K562 (cell line): ENCODE results near the gene RNU11. TPM values are rescaled to one million over a fixed set of nuclear protein-coding genes. Genes with fewer than 3 reads are reported as not detected.
"Not testable (repeated sequence)": the region's sequence is repeated elsewhere in the genome, so short reads cannot be mapped to it uniquely, and the experiment has no call there.

Source experiments
- ARID2 ChIP-seq: fragments of 450-650 bp; IDR thresholded peaks from 2 replicates; pipeline ENCODE4 v1.6.1; 2017; ENCODE audit warnings: antibody characterized with exemption, mild to moderate bottlenecking
- MAFK ChIP-seq: IDR thresholded peaks from 2 replicates; pipeline ENCODE4 v1.6.1; 2011; ENCODE audit warnings: low read length, improper control_type of control experiment
- RFX1 ChIP-seq: fragments of 450-650 bp; IDR thresholded peaks from 2 replicates; pipeline ENCODE4 v1.6.1; 2016; ENCODE audit warnings: mild to moderate bottlenecking, moderate library complexity
- TCF3 ChIP-seq: sonication (generic); formaldehyde crosslinking; IDR thresholded peaks from 2 replicates; pipeline ENCODE4 v1.4.0; 2020; ENCODE audit warnings: mild to moderate bottlenecking, missing genetic modification reagents
- polyA plus RNA-seq, 8 experiments: library from polyadenylated mRNA; depleted of rRNA in 4 of 8; stranded (reverse) in 5 of 8; unstranded in 3 of 8; fragments of >200 nt; fragmentation: Nextera tagmentation in 2 of 8; fragmentation: Illumina TruSeq in 1 of 8; extraction: Ambion mirVana in 2 of 8; extraction: Trizol in 1 of 8; gene quantifications; 2 replicates each; pipeline versions ENCODE4 v1.2.1 to v1.2.3, GENCODE V29; 2011 to 2014; ENCODE audit warnings: inconsistent platforms in 1 of 8, missing spikeins in 1 of 8
- total RNA-seq, 7 experiments: library from RNA; depleted of rRNA in 6 of 7; stranded (reverse); fragments of >200 nt in 6 of 7; fragmentation: Illumina TruSeq in 2 of 7; extraction: Trizol in 2 of 7; gene quantifications; 2 replicates each; pipeline versions ENCODE4 v1.2.1 to v1.2.3, GENCODE V29; 2011 to 2021; ENCODE audit warnings: low replicate concordance in 1 of 7
- TF ChIP-seq, protein P1 (sequence below): fragments of 450-650 bp; IDR thresholded peaks from 2 replicates; pipeline ENCODE4 v1.6.1; 2018; ENCODE audit not compliant: partially characterized antibody
- TF ChIP-seq, protein P2 (sequence below): fragments of 450-650 bp; formaldehyde crosslinking; IDR thresholded peaks from 2 replicates; pipeline ENCODE4 v1.4.0; 2020; ENCODE audit warnings: mild to moderate bottlenecking, moderate library complexity
- TF ChIP-seq, protein P3 (sequence below), 2 experiments: fragments of 450-650 bp in 1 of 2; sonication (generic) in 1 of 2; formaldehyde crosslinking in 1 of 2; IDR thresholded peaks in 1 of 2; conservative IDR thresholded peaks in 1 of 2; 2 replicates each; pipeline versions ENCODE4 v1.6.1 to v1.8.1; 2016 to 2023; ENCODE audit warnings: mild to moderate bottlenecking in 2 of 2, moderate library complexity in 2 of 2, inconsistent platforms in 1 of 2, missing genetic modification reagents in 1 of 2
- TF ChIP-seq, protein P4 (sequence below), 3 experiments: IDR thresholded peaks in 2 of 3; conservative IDR thresholded peaks in 1 of 3; 2 replicates each; pipeline ENCODE4 v1.5.1; 2011 to 2012; ENCODE audit warnings: low read length in 3 of 3, mild to moderate bottlenecking in 3 of 3, control low read depth in 2 of 3, improper control_type of control experiment in 1 of 3, inconsistent platforms in 1 of 3, low read depth in 1 of 3, mixed read lengths in 1 of 3, moderate library complexity in 1 of 3; ENCODE audit not compliant: insufficient read depth in 2 of 3

The RNU11 gene
- total and polyA plus RNA-seq, 9 of the 15 experiments (the other 6 are each of a cell fraction or from before 2014, with no cell fraction given): not detected

DNA sequence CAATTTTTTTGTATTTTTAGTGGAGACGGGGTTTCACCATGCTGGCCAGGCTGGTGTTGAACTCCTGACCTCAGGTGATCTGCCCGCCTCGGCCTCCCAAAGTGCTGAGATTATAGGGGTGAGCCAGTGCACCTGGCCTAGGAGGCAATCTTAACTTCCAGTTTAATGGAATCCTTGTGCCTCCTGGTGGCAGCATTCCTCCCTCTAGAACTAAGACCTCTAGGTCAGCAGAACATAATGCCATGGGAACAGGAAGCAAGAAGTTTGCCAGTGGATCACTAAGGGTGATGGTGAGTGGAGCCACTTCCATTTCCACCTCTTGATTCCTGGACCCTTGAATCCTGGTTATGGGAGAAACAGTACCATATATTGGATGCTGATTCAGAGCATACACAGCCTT is 5.5 kb downstream of the RNU11 start (continued):
- TF ChIP-seq, protein P1, sequence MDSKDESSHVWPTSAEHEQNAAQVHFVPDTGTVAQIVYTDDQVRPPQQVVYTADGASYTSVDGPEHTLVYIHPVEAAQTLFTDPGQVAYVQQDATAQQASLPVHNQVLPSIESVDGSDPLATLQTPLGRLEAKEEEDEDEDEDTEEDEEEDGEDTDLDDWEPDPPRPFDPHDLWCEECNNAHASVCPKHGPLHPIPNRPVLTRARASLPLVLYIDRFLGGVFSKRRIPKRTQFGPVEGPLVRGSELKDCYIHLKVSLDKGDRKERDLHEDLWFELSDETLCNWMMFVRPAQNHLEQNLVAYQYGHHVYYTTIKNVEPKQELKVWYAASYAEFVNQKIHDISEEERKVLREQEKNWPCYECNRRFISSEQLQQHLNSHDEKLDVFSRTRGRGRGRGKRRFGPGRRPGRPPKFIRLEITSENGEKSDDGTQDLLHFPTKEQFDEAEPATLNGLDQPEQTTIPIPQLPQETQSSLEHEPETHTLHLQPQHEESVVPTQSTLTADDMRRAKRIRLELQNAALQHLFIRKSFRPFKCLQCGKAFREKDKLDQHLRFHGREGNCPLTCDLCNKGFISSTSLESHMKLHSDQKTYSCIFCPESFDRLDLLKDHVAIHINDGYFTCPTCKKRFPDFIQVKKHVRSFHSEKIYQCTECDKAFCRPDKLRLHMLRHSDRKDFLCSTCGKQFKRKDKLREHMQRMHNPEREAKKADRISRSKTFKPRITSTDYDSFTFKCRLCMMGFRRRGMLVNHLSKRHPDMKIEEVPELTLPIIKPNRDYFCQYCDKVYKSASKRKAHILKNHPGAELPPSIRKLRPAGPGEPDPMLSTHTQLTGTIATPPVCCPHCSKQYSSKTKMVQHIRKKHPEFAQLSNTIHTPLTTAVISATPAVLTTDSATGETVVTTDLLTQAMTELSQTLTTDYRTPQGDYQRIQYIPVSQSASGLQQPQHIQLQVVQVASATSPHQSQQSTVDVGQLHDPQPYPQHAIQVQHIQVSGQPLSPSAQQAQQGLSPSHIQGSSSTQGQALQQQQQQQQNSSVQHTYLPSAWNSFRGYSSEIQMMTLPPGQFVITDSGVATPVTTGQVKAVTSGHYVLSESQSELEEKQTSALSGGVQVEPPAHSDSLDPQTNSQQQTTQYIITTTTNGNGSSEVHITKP: peak; percentile 37
- TF ChIP-seq, protein P2, sequence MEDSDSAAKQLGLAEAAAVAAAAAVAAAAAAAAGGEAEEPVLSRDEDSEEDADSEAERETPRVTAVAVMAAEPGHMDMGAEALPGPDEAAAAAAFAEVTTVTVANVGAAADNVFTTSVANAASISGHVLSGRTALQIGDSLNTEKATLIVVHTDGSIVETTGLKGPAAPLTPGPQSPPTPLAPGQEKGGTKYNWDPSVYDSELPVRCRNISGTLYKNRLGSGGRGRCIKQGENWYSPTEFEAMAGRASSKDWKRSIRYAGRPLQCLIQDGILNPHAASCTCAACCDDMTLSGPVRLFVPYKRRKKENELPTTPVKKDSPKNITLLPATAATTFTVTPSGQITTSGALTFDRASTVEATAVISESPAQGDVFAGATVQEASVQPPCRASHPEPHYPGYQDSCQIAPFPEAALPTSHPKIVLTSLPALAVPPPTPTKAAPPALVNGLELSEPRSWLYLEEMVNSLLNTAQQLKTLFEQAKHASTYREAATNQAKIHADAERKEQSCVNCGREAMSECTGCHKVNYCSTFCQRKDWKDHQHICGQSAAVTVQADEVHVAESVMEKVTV (CRISPR knock-in tag): 0 out of 2 replicates have a peak, but pooled peaks have one; percentile 23
- TF ChIP-seq RFX1 (peak; percentile 71), ARID2 (0 out of 2 replicates have a peak, but pooled peaks have one; percentile 26), MAFK (peak; percentile 63), TCF3 (CRISPR knock-in tag) (0 out of 2 replicates have a peak, but pooled peaks have one; percentile 24)
- TF ChIP-seq, protein P3, sequence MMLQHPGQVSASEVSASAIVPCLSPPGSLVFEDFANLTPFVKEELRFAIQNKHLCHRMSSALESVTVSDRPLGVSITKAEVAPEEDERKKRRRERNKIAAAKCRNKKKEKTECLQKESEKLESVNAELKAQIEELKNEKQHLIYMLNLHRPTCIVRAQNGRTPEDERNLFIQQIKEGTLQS (IDR thresholded peaks at IDR 0.05): not testable (repeated sequence)
- TF ChIP-seq, protein P3 (CRISPR knock-in tag; conservative IDR thresholded peaks at IDR 0.05): peak; percentile 58; the same call in 1 of the 2 replicates
- TF ChIP-seq, protein P4, sequence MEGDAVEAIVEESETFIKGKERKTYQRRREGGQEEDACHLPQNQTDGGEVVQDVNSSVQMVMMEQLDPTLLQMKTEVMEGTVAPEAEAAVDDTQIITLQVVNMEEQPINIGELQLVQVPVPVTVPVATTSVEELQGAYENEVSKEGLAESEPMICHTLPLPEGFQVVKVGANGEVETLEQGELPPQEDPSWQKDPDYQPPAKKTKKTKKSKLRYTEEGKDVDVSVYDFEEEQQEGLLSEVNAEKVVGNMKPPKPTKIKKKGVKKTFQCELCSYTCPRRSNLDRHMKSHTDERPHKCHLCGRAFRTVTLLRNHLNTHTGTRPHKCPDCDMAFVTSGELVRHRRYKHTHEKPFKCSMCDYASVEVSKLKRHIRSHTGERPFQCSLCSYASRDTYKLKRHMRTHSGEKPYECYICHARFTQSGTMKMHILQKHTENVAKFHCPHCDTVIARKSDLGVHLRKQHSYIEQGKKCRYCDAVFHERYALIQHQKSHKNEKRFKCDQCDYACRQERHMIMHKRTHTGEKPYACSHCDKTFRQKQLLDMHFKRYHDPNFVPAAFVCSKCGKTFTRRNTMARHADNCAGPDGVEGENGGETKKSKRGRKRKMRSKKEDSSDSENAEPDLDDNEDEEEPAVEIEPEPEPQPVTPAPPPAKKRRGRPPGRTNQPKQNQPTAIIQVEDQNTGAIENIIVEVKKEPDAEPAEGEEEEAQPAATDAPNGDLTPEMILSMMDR (IDR thresholded peaks at IDR 0.05 in 2 of 3, conservative IDR thresholded peaks at IDR 0.05 in 1 of 3; ENCODE audit: insufficient read depth in 2 of 3, low read depth in 1 of 3, low read length in 3 of 3): peak; percentile 47 to 73 (median 57)
